Upper lobe of right lung (tissue), 1 donor: Measurements from ENCODE around the gene DDX28. TPM values are rescaled to one million over a fixed set of nuclear protein-coding genes. Genes with fewer than 3 reads are reported as not detected.
A peak's percentile ranks its signal among the peaks of the same experiment; 100 is the strongest.

Source experiments
- ATAC-seq: fragments of 200-7000 bp; cut with Tn5 transposase; one replicate; pipeline ENCODE4 v1.9.1; 2020; ENCODE audit warnings: mild to moderate bottlenecking, moderate library complexity
- DNase-seq: peaks from one replicate; pipeline ENCODE4 v3.0.0-alpha.2; 2020
- H3K27ac ChIP-seq: fragments of 200-600 bp; one replicate; pipeline ENCODE4 v1.8.0; 2022
- H3K27me3 ChIP-seq: fragments of 200-600 bp; one replicate; pipeline ENCODE4 v1.8.0; 2022; ENCODE audit warnings: mild to moderate bottlenecking
- H3K36me3 ChIP-seq: fragments of 200-600 bp; one replicate; pipeline ENCODE4 v1.8.0; 2022
- H3K4me1 ChIP-seq: fragments of 200-600 bp; one replicate; pipeline ENCODE4 v1.8.0; 2022
- H3K4me3 ChIP-seq: fragments of 200-600 bp; one replicate; pipeline ENCODE4 v1.8.0; 2022; ENCODE audit warnings: mild to moderate bottlenecking
- H3K9me3 ChIP-seq: fragments of 200-600 bp; one replicate; pipeline ENCODE4 v1.8.0; 2022
- intact Hi-C: fragments of 100-400 bp; cut with DNase I; formaldehyde crosslinking; loops from one replicate; pipeline ENCODE4 v1.11.0; 2022
- total RNA-seq: library from RNA; stranded (reverse); fragmentation: NEBNext Ultra II Directional; extraction: Animal tissue kit (Norgen Biotek cat#: 25700); gene quantifications from one replicate; pipeline ENCODE4 v1.2.1, GENCODE V29; 2021
- TF ChIP-seq, protein P1 (sequence below): fragments of 200-600 bp; IDR thresholded peaks from one replicate; pipeline ENCODE4 v1.8.0; 2022; ENCODE audit warnings: antibody characterized with exemption
- donor health status: DM: no; HTN: yes; CAD: no; lungs with severe emphysema.

Gene DDX28
- total RNA-seq, 1 donor from 2014 or later = 9.9 TPM

DNA sequence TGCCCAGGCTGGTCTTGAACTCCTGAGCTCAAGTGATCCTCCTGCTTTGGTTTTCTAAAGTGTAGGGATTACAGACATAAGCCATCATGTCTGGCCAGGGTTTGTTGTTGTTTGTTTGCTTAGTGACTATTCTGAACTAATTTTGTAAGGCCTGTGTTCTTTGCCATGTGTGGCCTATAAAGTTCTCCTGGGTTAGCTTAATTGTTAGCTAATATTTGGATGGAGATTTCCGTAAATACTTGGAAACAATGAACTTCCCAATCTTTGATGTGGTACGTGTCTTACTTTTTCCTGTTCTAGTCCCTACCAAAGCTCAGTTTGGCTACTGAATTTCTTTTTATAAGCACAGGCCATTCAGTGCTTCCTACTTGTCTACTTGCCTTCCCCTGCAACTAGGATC is 25.0 kb upstream of the DDX28 start:
- no peak for DNase-seq
- H3K4me3 ChIP-seq = no peak overlapping the region
- H3K36me3 ChIP-seq = peaks cover 19% of the 10 kb centered on the region
- no peaks in the 10 kb centered on the region for H3K4me1 ChIP-seq
- H3K27me3 ChIP-seq = no peaks in the 10 kb centered on the region
- TF ChIP-seq, protein P1, sequence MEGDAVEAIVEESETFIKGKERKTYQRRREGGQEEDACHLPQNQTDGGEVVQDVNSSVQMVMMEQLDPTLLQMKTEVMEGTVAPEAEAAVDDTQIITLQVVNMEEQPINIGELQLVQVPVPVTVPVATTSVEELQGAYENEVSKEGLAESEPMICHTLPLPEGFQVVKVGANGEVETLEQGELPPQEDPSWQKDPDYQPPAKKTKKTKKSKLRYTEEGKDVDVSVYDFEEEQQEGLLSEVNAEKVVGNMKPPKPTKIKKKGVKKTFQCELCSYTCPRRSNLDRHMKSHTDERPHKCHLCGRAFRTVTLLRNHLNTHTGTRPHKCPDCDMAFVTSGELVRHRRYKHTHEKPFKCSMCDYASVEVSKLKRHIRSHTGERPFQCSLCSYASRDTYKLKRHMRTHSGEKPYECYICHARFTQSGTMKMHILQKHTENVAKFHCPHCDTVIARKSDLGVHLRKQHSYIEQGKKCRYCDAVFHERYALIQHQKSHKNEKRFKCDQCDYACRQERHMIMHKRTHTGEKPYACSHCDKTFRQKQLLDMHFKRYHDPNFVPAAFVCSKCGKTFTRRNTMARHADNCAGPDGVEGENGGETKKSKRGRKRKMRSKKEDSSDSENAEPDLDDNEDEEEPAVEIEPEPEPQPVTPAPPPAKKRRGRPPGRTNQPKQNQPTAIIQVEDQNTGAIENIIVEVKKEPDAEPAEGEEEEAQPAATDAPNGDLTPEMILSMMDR = no peak
- H3K27ac ChIP-seq = no peak overlapping the region
- H3K9me3 ChIP-seq = no peaks in the 10 kb centered on the region
- intact Hi-C loops = loop anchor here (10.0 kb wide), 1 partner anchor 163 kb away; the partner anchor contains the start of gene NRN1L
- ATAC-seq = no peak

DNA sequence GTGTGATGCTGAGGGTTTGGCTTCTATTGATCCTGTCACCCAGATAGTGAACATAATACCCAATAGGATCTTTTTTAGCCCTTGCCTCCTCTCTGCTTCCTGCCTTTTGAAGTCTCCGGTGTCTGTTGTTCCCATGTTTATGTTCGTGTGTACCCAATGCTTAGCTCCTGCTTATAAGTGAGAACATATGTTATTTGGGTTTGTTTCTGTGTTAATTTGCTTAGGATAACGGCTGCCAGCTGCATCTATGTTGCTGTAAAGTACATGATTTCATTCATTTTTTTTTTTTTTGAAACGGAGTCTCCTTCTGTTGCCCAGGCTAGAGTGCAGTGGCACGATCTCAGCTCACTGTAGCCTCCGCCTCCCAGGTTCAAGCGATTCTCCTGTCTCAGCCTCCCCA is 23.1 kb upstream of the DDX28 start:
- intact Hi-C loops = loop anchor here (10.0 kb wide), 1 partner anchor 161 kb away; the partner anchor contains the start of gene NRN1L
- no peak overlapping the region for H3K27ac ChIP-seq
- ATAC-seq = no peak
- peaks cover 17% of the 10 kb centered on the region for H3K36me3 ChIP-seq
- no peak overlapping the region for H3K4me3 ChIP-seq
- H3K9me3 ChIP-seq = no peaks in the 10 kb centered on the region
- no peak for DNase-seq
- H3K4me1 ChIP-seq = peaks cover 6% of the 10 kb centered on the region
- TF ChIP-seq, protein P1 = no peak
- no peaks in the 10 kb centered on the region for H3K27me3 ChIP-seq

DNA sequence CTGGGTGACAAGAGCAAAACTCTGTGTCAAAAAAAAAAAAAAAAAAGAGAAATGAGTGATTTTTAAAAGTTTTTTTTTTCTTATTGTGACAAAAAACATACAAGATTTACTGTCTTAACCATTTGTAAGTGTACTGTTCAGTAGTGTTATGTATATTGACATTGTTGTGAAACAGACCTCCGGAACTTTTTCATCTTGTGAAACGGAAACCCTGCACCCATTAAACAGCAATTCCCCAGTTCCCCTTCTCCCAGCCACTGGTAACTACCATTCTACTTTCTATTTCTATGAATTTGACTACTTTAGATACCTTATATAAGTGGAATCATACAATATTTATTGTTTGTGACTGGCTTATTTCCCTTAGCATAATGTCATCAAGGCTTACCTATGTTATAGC is 18.8 kb upstream of the DDX28 start:
- DNase-seq (no peak), ATAC-seq (peak; percentile 55)
- intact Hi-C loops = loop anchor here (5.0 to 10.0 kb wide), 2 partner anchors 49 to 157 kb away; partner anchors contain the start of gene NRN1L
- peaks cover 6% of the 10 kb centered on the region for H3K36me3 ChIP-seq
- H3K9me3 ChIP-seq = no peaks in the 10 kb centered on the region
- TF ChIP-seq, protein P1 = no peak
- H3K4me3 ChIP-seq = no peak overlapping the region
- H3K27me3 ChIP-seq = no peaks in the 10 kb centered on the region
- peaks cover 25% of the 10 kb centered on the region for H3K4me1 ChIP-seq
- H3K27ac ChIP-seq = no peak overlapping the region

DNA sequence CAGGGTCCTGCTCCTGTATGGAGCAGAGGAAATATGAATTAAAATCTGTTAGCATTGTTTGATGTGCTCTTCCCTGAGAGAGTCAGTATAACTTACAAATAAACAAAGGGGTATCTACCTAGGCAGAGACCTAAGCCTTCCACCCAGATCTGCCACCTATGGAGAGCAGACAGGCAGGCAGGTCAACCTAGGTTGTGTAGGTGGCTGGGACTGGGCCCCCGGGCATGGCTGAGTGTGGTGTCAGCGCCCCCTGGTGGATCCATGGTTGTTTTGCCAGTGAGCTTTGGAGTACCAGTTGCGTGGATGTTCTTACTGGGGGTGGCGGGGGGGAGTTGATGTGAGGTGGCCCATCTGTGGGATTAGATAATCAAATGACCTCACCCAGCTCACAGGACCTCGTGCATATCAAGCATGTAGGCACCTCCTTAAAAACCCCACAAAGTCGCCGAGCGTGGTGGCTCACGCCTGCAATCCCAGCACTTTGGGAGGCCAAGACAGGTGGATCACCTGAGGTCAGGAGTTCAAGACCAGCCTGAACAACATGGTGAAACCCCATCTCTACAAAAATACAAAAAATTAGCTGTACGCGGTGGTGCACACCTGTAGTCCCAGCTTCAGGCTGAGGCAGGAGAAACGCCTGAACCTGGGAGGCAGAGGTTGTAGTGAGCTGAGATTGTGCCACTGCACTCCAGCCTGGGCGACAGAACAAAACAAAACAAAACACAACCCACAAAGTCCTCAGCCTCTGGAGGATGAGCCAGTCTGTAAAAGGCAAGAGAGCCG is 17.7 kb upstream of the DDX28 start:
- Histone ChIP-seq H3K9me3 (no peaks in the 10 kb centered on the region), H3K36me3 (peaks cover 6% of the 10 kb centered on the region), H3K27ac (peak overlapping the region; percentile 6), H3K4me1 (peaks cover 25% of the 10 kb centered on the region), H3K27me3 (no peaks in the 10 kb centered on the region), H3K4me3 (no peak overlapping the region)
- intact Hi-C loops = loop anchor here (5.0 to 10.0 kb wide), 2 partner anchors 48 to 156 kb away; partner anchors contain the start of gene NRN1L
- ATAC-seq (peak; percentile 99), DNase-seq (peak; percentile 92)
- TF ChIP-seq, protein P1 = peak; percentile 81

DNA sequence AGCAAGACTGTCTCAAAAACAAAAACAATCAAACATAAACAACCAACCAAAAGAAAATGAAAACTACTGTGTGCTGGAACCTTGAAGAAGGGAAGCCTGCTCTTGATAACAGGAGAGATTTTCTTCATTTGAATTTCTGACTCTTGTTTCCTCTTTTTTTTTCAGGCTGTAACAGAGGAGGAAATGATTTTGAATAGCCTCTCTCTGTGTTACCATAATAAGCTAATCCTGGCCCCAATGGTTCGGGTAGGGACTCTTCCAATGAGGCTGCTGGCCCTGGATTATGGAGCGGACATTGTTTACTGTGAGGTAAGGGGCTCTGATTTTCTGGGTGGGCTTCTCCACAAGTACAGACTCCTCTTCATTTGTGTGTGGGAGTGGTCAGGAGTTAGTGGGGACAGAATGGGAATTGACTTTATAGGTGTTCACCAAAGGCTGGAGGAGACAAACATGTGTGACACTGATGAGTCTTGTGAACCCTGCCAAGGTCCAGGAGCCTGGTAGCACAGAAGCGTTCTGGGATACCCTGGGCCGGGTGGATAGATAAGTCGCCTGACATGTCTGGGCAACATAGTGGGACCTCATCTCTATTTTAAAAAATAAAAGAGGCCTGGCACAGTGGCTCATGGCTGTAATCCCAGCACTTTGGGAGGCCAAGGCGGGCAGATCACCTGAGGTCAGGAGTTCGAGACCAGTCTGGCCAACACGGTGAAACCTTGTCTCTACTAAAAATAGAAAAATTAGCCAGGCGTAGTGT is 15.0 kb upstream of the DDX28 start:
- TF ChIP-seq, protein P1 = no peak

More for the DNA sequence above, 15.0 kb upstream of the DDX28 start:
- Histone ChIP-seq H3K36me3 (peaks cover 6% of the 10 kb centered on the region), H3K27me3 (no peaks in the 10 kb centered on the region), H3K4me3 (no peak overlapping the region), H3K9me3 (no peaks in the 10 kb centered on the region), H3K27ac (no peak overlapping the region), H3K4me1 (peaks cover 25% of the 10 kb centered on the region)
- no peak for DNase-seq
- intact Hi-C loops = no loop called here
- no peak for ATAC-seq
